Heart right ventricle (tissue), 16 donors: ENCODE measurements around the gene TMBIM6. TPM values are rescaled to one million over a fixed set of nuclear protein-coding genes. Genes with fewer than 3 reads are reported as not detected.
"Not testable (repeated sequence)": the region's sequence is repeated elsewhere in the genome, so short reads cannot be mapped to it uniquely, and the experiment has no call there.

ENCODE experiments used
- ATAC-seq, 8 donors: fragments of 200-7000 bp; cut with Tn5 transposase; one replicate each; pipeline ENCODE4 v1.9.1; 2020; ENCODE audit warnings: mild to moderate bottlenecking in 8 of 8, moderate library complexity in 8 of 8, moderate number of reproducible peaks in 1 of 8
- DNase-seq, 2 donors: peaks; one replicate each; pipeline ENCODE4 v3.0.0-alpha.2; 2020
- H3K27ac ChIP-seq, 10 donors: fragments of 200-600 bp; sonication (generic) in 2 of 10; one replicate each; pipeline versions ENCODE4 v1.5.0 to v1.8.0; 2020 to 2022; ENCODE audit warnings: mild to moderate bottlenecking in 3 of 10
- H3K27me3 ChIP-seq, 7 donors: fragments of 200-600 bp; one replicate each; pipeline ENCODE4 v1.8.0; 2021 to 2022; ENCODE audit warnings: mild to moderate bottlenecking in 2 of 7
- H3K36me3 ChIP-seq, 9 donors: fragments of 200-600 bp; sonication (generic) in 1 of 9; one replicate each; pipeline versions ENCODE4 v1.5.0 to v1.8.0; 2020 to 2022; ENCODE audit warnings: mild to moderate bottlenecking in 2 of 9
- H3K4me1 ChIP-seq, 9 donors: fragments of 200-600 bp; sonication (generic) in 1 of 9; one replicate each; pipeline versions ENCODE4 v1.5.0 to v1.8.0; 2020 to 2022; ENCODE audit warnings: mild to moderate bottlenecking in 4 of 9
- H3K4me3 ChIP-seq, 10 donors: fragments of 200-600 bp; sonication (generic) in 2 of 10; one replicate each; pipeline versions ENCODE4 v1.5.0 to v1.8.0; 2020 to 2022; ENCODE audit warnings: mild to moderate bottlenecking in 7 of 10, moderate library complexity in 2 of 10
- H3K9me3 ChIP-seq, 11 donors: fragments of 200-600 bp in 10 of 11; sonication (generic) in 2 of 11; one replicate each; pipeline versions ENCODE4 v1.5.0 to v1.8.0; 2013 to 2022; ENCODE audit warnings: mild to moderate bottlenecking in 2 of 11, control low read depth in 1 of 11, moderate library complexity in 1 of 11
- CTCF ChIP-seq, 9 donors: fragments of 200-600 bp; sonication (generic) in 2 of 9; IDR thresholded peaks; one replicate each; pipeline versions ENCODE4 v1.5.0 to v1.8.0; 2021 to 2022; ENCODE audit warnings: antibody characterized with exemption in 9 of 9, mild to moderate bottlenecking in 5 of 9, moderate library complexity in 1 of 9
- WGBS, 2 donors: extraction: QIAGEN DNeasy Blood & Tissue Kit; methylation state at CpG; one replicate each; pipeline ENCODE4 v1.1.7; 2013; ENCODE audit warnings: inconsistent platforms in 1 of 2; 5-methylcytosine and 5-hydroxymethylcytosine counted together
- intact Hi-C, 10 donors: fragments of 100-400 bp; cut with DNase I; formaldehyde crosslinking; loops; one replicate each; pipeline versions ENCODE4 v1.11.1 to v1.14.2; 2022
- polyA plus RNA-seq, 2 donors: library from polyadenylated mRNA; stranded (reverse); fragments of 200-250 nt; gene quantifications; one replicate each; pipeline ENCODE4 v1.2.3, GENCODE V29; 2013
- total RNA-seq, 10 donors: library from RNA; stranded (reverse); fragmentation: NEBNext Ultra II Directional in 3 of 10; extraction: Animal tissue kit (Norgen Biotek cat#: 25700) in 3 of 10; gene quantifications; one replicate each; pipeline versions ENCODE4 v1.2.1 to v1.2.4, GENCODE V29; 2021 to 2023
- donor health status: Arrhythmogenic right ventricular cardiomyopathy.
- donor health status: ischemic (EF 13 %, LVEDD 7.1; RV severe dilation, severe dysfunction).
- donor health status: healthy with polysubstance abuse.
- donor health status: DM: no; HTN: yes; CAD: no.
- donor health status: DM: no; HTN: no; CAD: no.
- donor health status: ischemic (EF 25% LVEDD 6.9; RV normal size, moderate dysfunction).
- donor health status: ischemic (EF 25% LVEDD 5.7; RV mildly dilated, moderate dysfunction).
- donor health status: healthy.
- donor health status: DM: yes; HTN: yes; CAD: no.
- donor health status: Ischemic cardiomyopathy.
- donor health status: ischemic (EF 35%, LVEDD 5.7; RV mildly dilated, moderate dysfunction).
- donor health status: nonischemic (EF 11% LVEDD 7.7; RV severe dilation, severe dysfunction).
- donor health status: DM: yes; HTN: yes; CAD: no.
- donor health status: PGD.
- donor health status: ischemic (EF 29% LVEDD 5.4; RV normal size, mild dysfunction).
- donor health status: nonischemic (EF 23%, LVEDD 6.1; RV moderate dilation, normal function).

TMBIM6 gene
- total and polyA plus RNA-seq, 12 donors = 110 to 322 (median 202) TPM

DNA sequence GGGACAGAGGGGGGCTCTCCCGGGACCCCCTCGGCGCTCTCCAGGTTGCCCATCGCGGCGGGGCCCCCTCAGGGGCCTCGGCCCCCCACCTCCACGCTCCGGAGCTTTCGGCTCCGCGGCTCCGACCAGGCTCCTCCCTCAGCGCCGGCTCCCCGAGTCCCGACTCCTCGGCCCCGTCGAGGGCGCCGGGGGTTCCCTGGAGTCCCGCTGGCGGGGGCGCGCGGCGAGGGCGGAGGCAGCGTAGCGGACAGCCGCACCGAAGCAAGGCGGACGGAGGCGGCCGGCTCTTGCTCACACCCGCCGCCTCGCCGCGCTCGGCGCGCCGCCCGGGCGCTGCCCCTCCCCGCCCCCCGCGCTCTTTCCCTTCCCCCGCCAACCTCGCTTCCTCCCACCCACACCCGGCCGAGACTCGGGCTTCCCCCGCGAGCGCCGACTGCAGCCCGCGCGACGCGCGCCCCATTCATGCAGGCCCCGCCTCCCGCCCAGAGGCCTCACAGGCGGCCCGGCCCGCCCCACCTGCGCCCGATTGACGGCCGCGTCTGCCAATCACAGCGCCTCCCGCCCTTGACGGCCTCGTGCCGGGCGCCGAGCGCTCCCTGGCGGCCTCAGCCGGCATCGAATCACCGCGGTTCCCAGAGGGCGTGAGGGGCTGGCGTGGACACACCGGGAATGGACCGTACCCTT lies 34.1 kb upstream of the TMBIM6 start, which contains the start of gene FMNL3:
Gene FMNL3, minus strand, starts transcription at position 278 of the 684 bp plus-strand sequence. Its CDS starts 225 bp downstream, at position 53.
- no peaks in the 10 kb centered on the region for H3K9me3 ChIP-seq
- no peaks in the 10 kb centered on the region for H3K36me3 ChIP-seq
- H3K4me1 ChIP-seq = peaks cover 9 to 46% (median 36%) of the 10 kb centered on the region in 9 donors
- ATAC-seq (peak; percentile 96 to 99 (median 97)), DNase-seq (peak; percentile 97 to 99)
- TF ChIP-seq CTCF (IDR thresholded peaks at IDR 0.05) = peak in 8 of 9 donors; percentile 94 to 98 (median 96)
- peak within 1 kb of the TSS; percentile 67 to 98 (median 94) for H3K4me3 ChIP-seq
- H3K27ac ChIP-seq = peak within 1 kb of the TSS; percentile 88 to 99 (median 98)
- H3K27me3 ChIP-seq = peaks cover 0 to 7% (median 0%) of the 10 kb centered on the region in 7 donors
- intact Hi-C loops = loop anchor here (1.0 to 5.0 kb wide), 6 partner anchors 34 to 65 kb away; no protein-coding TSS in a partner anchor
- 1% methylated on average over 70 to 91 of the region's 93 CpGs for WGBS, 2 donors

- 45 to 50% methylated on average over 11 of the region's 11 CpGs for WGBS, 2 donors
- peak overlapping the region in 2 of 10 donors; percentile 98 to 99 for H3K27ac ChIP-seq
- DNase-seq (no peak), ATAC-seq (peak in 1 of 8 donors; percentile 0)
- peak overlapping the region in 5 of 10 donors; percentile 87 to 98 (median 94) for H3K4me3 ChIP-seq
- intact Hi-C loops = loop anchor here (1.0 to 5.0 kb wide), 8 partner anchors 34 to 71 kb away; no protein-coding TSS in a partner anchor
- H3K4me1 ChIP-seq = peaks cover 9 to 41% (median 31%) of the 10 kb centered on the region in 9 donors
- no peaks in the 10 kb centered on the region for H3K9me3 ChIP-seq
- H3K36me3 ChIP-seq = no peaks in the 10 kb centered on the region
- peak in 2 of 9 donors; percentile 5 for TF ChIP-seq CTCF (IDR thresholded peaks at IDR 0.05)
- H3K27me3 ChIP-seq = peaks cover 0 to 8% (median 0%) of the 10 kb centered on the region in 7 donors
Measured at GRCh38 chr12:49707812-49708147, 33.6 kb upstream of the TMBIM6 start.

DNA sequence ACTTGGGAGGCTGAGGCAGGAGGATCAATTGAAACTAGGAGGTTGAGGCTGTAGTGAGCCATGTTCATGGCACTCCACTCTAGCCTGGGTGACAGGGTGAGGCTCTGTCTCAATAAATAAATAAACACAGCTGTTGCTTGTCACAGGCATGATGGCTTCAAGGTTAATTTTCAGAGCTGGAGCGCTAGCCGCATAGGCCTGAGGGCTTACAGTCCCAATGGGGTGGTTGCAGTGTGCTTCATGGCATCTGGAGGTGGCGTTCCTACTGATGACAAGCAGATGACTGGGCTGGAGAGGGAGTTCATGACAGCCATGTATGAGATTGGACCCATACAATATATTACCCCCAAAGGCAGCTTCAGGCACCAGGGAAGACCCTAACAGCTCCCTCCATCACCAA lies 32.5 kb upstream of the TMBIM6 start:
- ATAC-seq (no peak), DNase-seq (no peak)
- no peaks in the 10 kb centered on the region for H3K36me3 ChIP-seq
- H3K9me3 ChIP-seq = no peaks in the 10 kb centered on the region
- H3K27ac ChIP-seq = no peak overlapping the region
- 90 to 97% methylated on average over 3 of the region's 3 CpGs for WGBS, 2 donors
- intact Hi-C loops = loop anchor here in 6 of 10 donors (2.0 to 5.0 kb wide), 4 partner anchors 37 to 72 kb away; no protein-coding TSS in a partner anchor
- TF ChIP-seq CTCF (IDR thresholded peaks at IDR 0.05) = no peak
- no peak overlapping the region for H3K4me3 ChIP-seq
- H3K27me3 ChIP-seq = peaks cover 0 to 17% (median 2%) of the 10 kb centered on the region in 7 donors
- H3K4me1 ChIP-seq = peaks cover 6 to 30% (median 20%) of the 10 kb centered on the region in 9 donors

DNA sequence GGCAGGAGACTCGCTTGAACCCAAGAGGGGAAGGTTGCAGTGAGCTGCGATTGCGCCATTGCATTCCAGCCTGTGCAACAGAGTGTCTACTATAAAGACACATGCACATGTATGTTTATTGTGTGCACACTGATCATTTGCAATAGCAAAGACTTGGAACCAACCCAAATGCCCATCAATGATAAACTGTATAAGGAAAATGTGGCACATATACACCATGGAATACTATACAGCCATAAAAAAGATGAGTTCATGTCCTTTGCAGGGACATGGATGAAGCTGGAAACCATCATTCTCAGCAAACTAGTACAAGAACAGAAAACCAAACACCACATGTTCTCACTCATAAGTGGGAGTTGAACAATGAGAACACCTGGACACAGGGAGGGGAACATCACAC lies 27.4 kb upstream of the TMBIM6 start:
- intact Hi-C loops, DNase-seq, H3K4me3 ChIP-seq, ATAC-seq, H3K27ac ChIP-seq, H3K4me1 ChIP-seq, H3K9me3 ChIP-seq, H3K36me3 ChIP-seq: not testable (repeated sequence)
- WGBS, 2 donors = 96 to 100% methylated on average over 3 of the region's 3 CpGs
- H3K27me3 ChIP-seq = peaks cover 0 to 26% (median 7%) of the 10 kb centered on the region in 7 donors

- H3K4me1 ChIP-seq = no peaks in the 10 kb centered on the region
- ATAC-seq = no peak
Measured at GRCh38 chr12:49716553-49716952, 24.8 kb upstream of the TMBIM6 start.

GRCh38 chr12:49717800-49718199 lies 23.6 kb upstream of the TMBIM6 start:
- H3K4me3 ChIP-seq, intact Hi-C loops, H3K4me1 ChIP-seq, DNase-seq, H3K9me3 ChIP-seq, H3K27ac ChIP-seq, ATAC-seq, H3K36me3 ChIP-seq: not testable (repeated sequence)
- WGBS, 2 donors = 87 to 95% methylated on average over 3 of the region's 3 CpGs
- H3K27me3 ChIP-seq = peaks cover 0 to 20% (median 7%) of the 10 kb centered on the region in 7 donors

More at GRCh38 chr12:49716553-49716952, 24.8 kb upstream of the TMBIM6 start:
- Histone ChIP-seq H3K9me3 (no peaks in the 10 kb centered on the region), H3K36me3 (no peaks in the 10 kb centered on the region), H3K27me3 (peaks cover 0 to 23% (median 7%) of the 10 kb centered on the region in 7 donors), H3K27ac (no peak overlapping the region), H3K4me3 (no peak overlapping the region)
- no peak for DNase-seq
- WGBS, 2 donors = 73 to 77% methylated on average over 2 of the region's 2 CpGs
- intact Hi-C loops = no loop called here
- TF ChIP-seq CTCF (IDR thresholded peaks at IDR 0.05) = no peak
